HS-27A (cell line): Measurements from ENCODE around the gene CDH13.

ENCODE experiments used
- DNase-seq: peaks from one replicate; pipeline ENCODE4 v3.0.0-alpha.2; 2012; ENCODE audit warnings: low read depth, missing footprints

Gene CDH13

GRCh38 chr16:83515395-83515794, 888.6 kb downstream of the CDH13 start:
- DNase-seq = no peak

- DNase-seq = no peak
Observed at GRCh38 chr16:83516931-83517330, 890.2 kb downstream of the CDH13 start.

GRCh38 chr16:83517398-83517797, 890.6 kb downstream of the CDH13 start:
- DNase-seq = no peak

- DNase-seq = no peak
Observed at GRCh38 chr16:83520596-83520995, 893.8 kb downstream of the CDH13 start.

- no peak for DNase-seq
Observed at GRCh38 chr16:83530293-83530692, 903.5 kb downstream of the CDH13 start.

- no peak for DNase-seq
Observed at GRCh38 chr16:83532634-83533033, 905.9 kb downstream of the CDH13 start.

- DNase-seq = no peak
Observed at GRCh38 chr16:83533193-83533592, 906.4 kb downstream of the CDH13 start.

- no peak for DNase-seq
Observed at GRCh38 chr16:83538707-83539106, 911.9 kb downstream of the CDH13 start.

- DNase-seq = no peak
Observed at GRCh38 chr16:83539736-83540490, 913.1 kb downstream of the CDH13 start.

- DNase-seq = no peak
Observed at GRCh38 chr16:83541231-83541630, 914.5 kb downstream of the CDH13 start.

- DNase-seq = no peak
Observed at GRCh38 chr16:83542491-83542890, 915.7 kb downstream of the CDH13 start.

GRCh38 chr16:83549316-83550182, 922.8 kb downstream of the CDH13 start:
- no peak for DNase-seq

- no peak for DNase-seq
Observed at GRCh38 chr16:83550183-83550569, 923.4 kb downstream of the CDH13 start.

GRCh38 chr16:83552228-83552627, 925.5 kb downstream of the CDH13 start:
- peak; percentile 57 for DNase-seq

GRCh38 chr16:83552930-83553329, 926.2 kb downstream of the CDH13 start:
- no peak for DNase-seq

GRCh38 chr16:83554096-83554495, 927.3 kb downstream of the CDH13 start:
- DNase-seq = no peak

- DNase-seq = no peak
Observed at GRCh38 chr16:83554540-83554939, 927.8 kb downstream of the CDH13 start.

- DNase-seq = no peak
Observed at GRCh38 chr16:83561876-83562275, 935.1 kb downstream of the CDH13 start.

- DNase-seq = no peak
Observed at GRCh38 chr16:83568345-83568744, 941.6 kb downstream of the CDH13 start.

GRCh38 chr16:83574388-83574787, 947.6 kb downstream of the CDH13 start:
- DNase-seq = peak; percentile 49

- no peak for DNase-seq
Observed at GRCh38 chr16:83577078-83577745, 950.4 kb downstream of the CDH13 start.

GRCh38 chr16:83578171-83578570, 951.4 kb downstream of the CDH13 start:
- no peak for DNase-seq

- no peak for DNase-seq
Observed at GRCh38 chr16:83579027-83579426, 952.3 kb downstream of the CDH13 start.
